Activated CD8-positive, alpha-beta T cell treated with anti-CD3 and anti-CD28 coated beads for 36 hours (primary cell): ENCODE data around the gene TMEM120A. TPM values are rescaled to one million over a fixed set of nuclear protein-coding genes. Genes with fewer than 3 reads are reported as not detected.
"Not testable (repeated sequence)": the region's sequence is repeated elsewhere in the genome, so short reads cannot be mapped to it uniquely, and the experiment has no call there.

Experiments
- ATAC-seq: fragments of 200-7000 bp; cut with Tn5 transposase; one replicate; pipeline ENCODE4 v1.10.0; 2021; ENCODE audit warnings: mild to moderate bottlenecking, moderate library complexity
- CTCF ChIA-PET: fragments of 350-600 bp; sonication (Branson Sonifier 250); formaldehyde crosslinking; loops from one replicate; lab custom pipeline; 2021; ENCODE audit warnings: antibody characterized with exemption; lab: Charles Lee
- POLR2A ChIA-PET: fragments of 350-600 bp; sonication (Branson Sonifier 250); formaldehyde crosslinking; loops from one replicate; lab custom pipeline; 2021; ENCODE audit warnings: antibody characterized with exemption; lab: Charles Lee
- DNase-seq: peaks from one replicate; pipeline ENCODE4 v3.0.0-alpha.2; 2020
- H3K27ac Mint-ChIP-seq: one replicate; pipeline ENCODE4 v1.8.0; 2021; ENCODE audit warnings: mild to moderate bottlenecking, mixed read lengths
- H3K27me3 Mint-ChIP-seq: one replicate; pipeline ENCODE4 v1.8.0; 2021; ENCODE audit warnings: mixed read lengths
- H3K36me3 Mint-ChIP-seq: one replicate; pipeline ENCODE4 v1.8.0; 2021; ENCODE audit warnings: low read depth, mixed read lengths
- H3K4me1 Mint-ChIP-seq: one replicate; pipeline ENCODE4 v1.8.0; 2021; ENCODE audit warnings: low read depth, mixed read lengths
- H3K4me3 Mint-ChIP-seq: one replicate; pipeline ENCODE4 v1.8.0; 2021; ENCODE audit warnings: mild to moderate bottlenecking, moderate library complexity, mixed read lengths
- H3K9me3 Mint-ChIP-seq: one replicate; pipeline ENCODE4 v1.8.0; 2021; ENCODE audit warnings: mixed read lengths
- CTCF ChIP-seq: fragments of 200-600 bp; IDR thresholded peaks from one replicate; pipeline ENCODE4 v1.8.0; 2022; ENCODE audit warnings: antibody characterized with exemption, mild to moderate bottlenecking
- intact Hi-C: fragments of 100-400 bp; cut with micrococcal nuclease; formaldehyde crosslinking; loops from one replicate; pipeline ENCODE4 v1.10.0; 2022
- total RNA-seq, 2 experiments: library from RNA; stranded (reverse); gene quantifications; one replicate each; pipeline ENCODE4 v1.2.3, GENCODE V29; 2021

The TMEM120A gene
- total RNA-seq, 2 experiments from 2014 or later = 12.2 to 12.4 TPM

GRCh38 chr7:76011442-76011861 is 17.1 kb upstream of the TMEM120A start:
- intact Hi-C loops = no loop called here
- no peak overlapping the region for H3K27ac Mint-ChIP-seq

GRCh38 chr7:76009672-76010600 is 15.5 kb upstream of the TMEM120A start:
- DNase-seq (no peak), ATAC-seq (no peak)
- Mint-ChIP-seq H3K27me3 (peaks cover 4% of the 10 kb centered on the region), H3K36me3 (peaks cover 28% of the 10 kb centered on the region), H3K4me3 (no peak overlapping the region), H3K4me1 (peaks cover 31% of the 10 kb centered on the region), H3K9me3 (no peaks in the 10 kb centered on the region), H3K27ac (peak overlapping the region; percentile 32)
- intact Hi-C loops = loop anchor here (10.0 kb wide), 1 partner anchor 235 kb away; the partner anchor contains the start of gene CCL26
- ChIA-PET CTCF (interaction anchor here (1.0 to 4.7 kb wide), 3 partner anchors 10 to 129 kb away, joined by 3 to 39 read pairs (median 3); no protein-coding TSS in a partner anchor), POLR2A (interaction anchor here (1.7 kb wide), 1 partner anchor 10 kb away, joined by 6 read pairs; no protein-coding TSS in a partner anchor)
- no peak for TF ChIP-seq CTCF

More at GRCh38 chr7:76011442-76011861, 17.1 kb upstream of the TMEM120A start:
- no peak for ATAC-seq
- Mint-ChIP-seq H3K36me3 (peaks cover 25% of the 10 kb centered on the region), H3K4me1 (peaks cover 31% of the 10 kb centered on the region), H3K9me3 (no peaks in the 10 kb centered on the region), H3K4me3 (no peak overlapping the region), H3K27me3 (peaks cover 4% of the 10 kb centered on the region)
- TF ChIP-seq CTCF = no peak
- POLR2A ChIA-PET = interaction anchor here (1.2 kb wide), 1 partner anchor 12 kb away, joined by 3 read pairs; no protein-coding TSS in a partner anchor
- CTCF ChIA-PET = interaction anchor here (4.7 kb wide), 1 partner anchor 9 kb away, joined by 39 read pairs; no protein-coding TSS in a partner anchor
- DNase-seq = no peak

- peaks cover 31% of the 10 kb centered on the region for H3K4me1 Mint-ChIP-seq
- H3K36me3 Mint-ChIP-seq = peaks cover 28% of the 10 kb centered on the region
- DNase-seq (peak; percentile 71), ATAC-seq (peak; percentile 74)
- H3K27me3 Mint-ChIP-seq = peaks cover 4% of the 10 kb centered on the region
- H3K9me3 Mint-ChIP-seq = no peaks in the 10 kb centered on the region
- H3K4me3 Mint-ChIP-seq = peak overlapping the region; percentile 28
- CTCF ChIA-PET = interaction anchor here (1.0 to 4.7 kb wide), 2 partner anchors 12 to 141 kb away, joined by 3 to 39 read pairs; no protein-coding TSS in a partner anchor
- peak overlapping the region; percentile 63 for H3K27ac Mint-ChIP-seq
- POLR2A ChIA-PET = interaction anchor here (1.1 to 1.7 kb wide), 5 partner anchors 9 to 40 kb away, joined by 3 to 6 read pairs (median 4); partner anchors contain the start of genes MDH2 and STYXL1
- TF ChIP-seq CTCF = no peak
- intact Hi-C loops = loop anchor here (10.0 kb wide), 1 partner anchor 233 kb away; the partner anchor contains the start of gene CCL26
These were observed 13.8 kb upstream of the TMEM120A start for GRCh38 chr7:76008156-76008687.

GRCh38 chr7:76005004-76005403 is 10.6 kb upstream of the TMEM120A start:
- CTCF ChIA-PET, H3K4me3 Mint-ChIP-seq, H3K9me3 Mint-ChIP-seq, DNase-seq, H3K27ac Mint-ChIP-seq, H3K27me3 Mint-ChIP-seq, ATAC-seq: not testable (repeated sequence)
- Mint-ChIP-seq H3K36me3 (peaks cover 16% of the 10 kb centered on the region), H3K4me1 (peaks cover 25% of the 10 kb centered on the region)
- intact Hi-C loops = loop anchor here (10.0 kb wide), 1 partner anchor 230 kb away; the partner anchor contains the start of gene CCL26
- POLR2A ChIA-PET = interaction anchor here (0.7 kb wide), 1 partner anchor 44 kb away, joined by 3 read pairs; no protein-coding TSS in a partner anchor

GRCh38 chr7:76003351-76003750 is 9.0 kb upstream of the TMEM120A start:
- intact Hi-C loops = loop anchor here (10.0 kb wide), 1 partner anchor 229 kb away; the partner anchor contains the start of gene CCL26
- DNase-seq (no peak), ATAC-seq (no peak)
- Mint-ChIP-seq H3K27me3 (no peaks in the 10 kb centered on the region), H3K4me3 (no peak overlapping the region), H3K4me1 (peaks cover 11% of the 10 kb centered on the region), H3K36me3 (peaks cover 16% of the 10 kb centered on the region), H3K9me3 (no peaks in the 10 kb centered on the region), H3K27ac (no peak overlapping the region)
- ChIA-PET CTCF (interaction anchor here (1.8 kb wide), 1 partner anchor 17 kb away, joined by 6 read pairs; no protein-coding TSS in a partner anchor), POLR2A (interaction anchor here (0.7 kb wide), 1 partner anchor 88 kb away, joined by 3 read pairs; the partner anchor contains the start of gene POR)
- TF ChIP-seq CTCF = no peak
